Loucy (cell line): Measurements from ENCODE around the gene ZFAND3.

Experiments used
- H2AFZ ChIP-seq: fragments of 200-600 bp; sonication (generic); 2 replicates; pipeline ENCODE4 v1.6.0; 2016; ENCODE audit warnings: antibody characterized with exemption, mild to moderate bottlenecking, low read length, moderate library complexity
- H3F3A ChIP-seq: fragments of 200-600 bp; 2 replicates; pipeline ENCODE4 v1.6.0; 2016; ENCODE audit warnings: antibody characterized with exemption, low read depth, mild to moderate bottlenecking
- H3K27me3 ChIP-seq: fragments of 200-600 bp; sonication (generic); 2 replicates; pipeline ENCODE4 v1.6.1; 2014; ENCODE audit warnings: low read length, mild to moderate bottlenecking; ENCODE audit not compliant: insufficient read depth, poor library complexity, severe bottlenecking
- H3K36me3 ChIP-seq: fragments of 200-600 bp; sonication (generic); 2 replicates; pipeline ENCODE4 v1.6.1; 2016; ENCODE audit warnings: low read length; ENCODE audit not compliant: insufficient read depth
- H3K4me1 ChIP-seq: fragments of 200-600 bp; sonication (generic); 2 replicates; pipeline ENCODE4 v1.5.1; 2014; ENCODE audit warnings: low read length, mild to moderate bottlenecking; ENCODE audit not compliant: insufficient read depth, poor library complexity, severe bottlenecking
- H3K4me2 ChIP-seq: fragments of 200-600 bp; sonication (generic); 2 replicates; pipeline ENCODE4 v1.6.0; 2014; ENCODE audit warnings: antibody characterized with exemption, low read length, low read depth, mild to moderate bottlenecking; ENCODE audit not compliant: poor library complexity, severe bottlenecking
- H3K4me3 ChIP-seq: fragments of 200-600 bp; sonication (generic); 2 replicates; pipeline ENCODE4 v1.5.1; 2014; ENCODE audit warnings: low read length, mild to moderate bottlenecking, mixed read lengths; ENCODE audit not compliant: poor library complexity, severe bottlenecking
- H3K79me2 ChIP-seq: fragments of 200-600 bp; sonication (generic); 2 replicates; pipeline ENCODE4 v1.6.1; 2014; ENCODE audit warnings: low read length; ENCODE audit not compliant: insufficient read depth
- H3K9ac ChIP-seq: fragments of 200-600 bp; sonication (generic); 2 replicates; pipeline ENCODE4 v1.6.0; 2014; ENCODE audit warnings: mild to moderate bottlenecking, low read depth, low read length, moderate library complexity; ENCODE audit not compliant: poor library complexity, severe bottlenecking
- H3K9me2 ChIP-seq: fragments of 200-600 bp; sonication (generic); replicated peaks from 2 replicates; pipeline ENCODE4 v1.6.1; 2016; ENCODE audit warnings: low read depth, low read length, mixed read lengths
- H3K9me3 ChIP-seq: fragments of 200-600 bp; sonication (generic); 2 replicates; pipeline ENCODE4 v1.6.1; 2014; ENCODE audit warnings: mild to moderate bottlenecking, antibody characterized with exemption, low read length, low read depth; ENCODE audit not compliant: insufficient read depth
- H4K20me1 ChIP-seq: fragments of 200-600 bp; sonication (generic); 2 replicates; pipeline ENCODE4 v1.6.0; 2014; ENCODE audit warnings: antibody characterized with exemption, low read length, mild to moderate bottlenecking; ENCODE audit not compliant: insufficient read depth, poor library complexity, severe bottlenecking
- EZH2phosphoT487 ChIP-seq: fragments of 200-600 bp; IDR thresholded peaks from 2 replicates; pipeline ENCODE4 v1.6.1; 2018; ENCODE audit warnings: antibody characterized with exemption, mild to moderate bottlenecking, moderate library complexity, borderline replicate concordance
- TF ChIP-seq, protein P1 (sequence below): fragments of 200-600 bp; sonication (generic); conservative IDR thresholded peaks from 2 replicates; pipeline ENCODE4 v1.5.1; 2014; ENCODE audit warnings: mild to moderate bottlenecking, antibody characterized with exemption, low read length

ZFAND3 gene

DNA sequence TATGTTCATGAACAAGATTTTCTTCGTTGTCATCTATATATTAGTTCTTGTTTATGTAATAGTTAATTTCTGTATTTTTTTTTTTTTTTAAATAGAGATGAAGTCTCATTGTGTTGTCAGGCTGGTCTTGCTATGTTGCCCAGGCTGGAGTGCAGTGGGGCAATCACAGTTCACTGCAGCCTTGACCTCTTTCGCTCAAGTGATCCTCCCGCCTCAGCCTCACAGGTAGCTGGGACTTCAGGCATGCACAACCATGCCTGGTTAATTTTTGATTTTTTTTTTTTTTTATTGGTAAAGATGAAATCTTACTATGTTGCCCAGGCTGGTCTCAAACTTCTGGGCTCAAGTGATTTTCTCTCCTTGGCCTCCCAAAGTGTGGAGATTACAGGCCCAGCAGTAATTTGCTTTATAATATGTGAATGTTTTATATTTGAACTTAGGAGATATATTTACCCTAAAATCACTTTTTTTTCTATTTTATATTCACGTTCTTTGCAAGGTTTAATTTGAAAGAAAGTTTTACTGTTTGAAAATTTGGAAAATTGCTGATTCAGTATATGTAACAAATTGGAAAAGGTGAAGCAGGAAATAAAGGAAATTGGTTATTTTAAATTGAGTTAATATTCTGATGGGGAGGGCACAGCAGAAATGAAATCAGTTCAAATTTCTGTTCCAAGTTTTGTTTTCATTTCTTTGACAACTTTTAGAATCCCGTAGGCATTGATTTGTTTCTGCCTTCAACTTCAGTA is 56.2 kb downstream of the ZFAND3 start:
- Histone ChIP-seq H3K36me3 (no peaks in the 10 kb centered on the region), H3K9ac (no peak overlapping the region), H3K4me3 (no peak overlapping the region), H3F3A (no peaks in the 10 kb centered on the region), H3K9me3 (peaks cover 5% of the 10 kb centered on the region), H3K4me1 (peaks cover 16% of the 10 kb centered on the region), H3K9me2 (no peaks in the 10 kb centered on the region), H3K4me2 (no peak overlapping the region), H3K79me2 (peaks cover 97% of the 10 kb centered on the region), H3K27me3 (no peaks in the 10 kb centered on the region), H2AFZ (no peak overlapping the region), H4K20me1 (peaks cover 55% of the 10 kb centered on the region)
- TF ChIP-seq, protein P1, sequence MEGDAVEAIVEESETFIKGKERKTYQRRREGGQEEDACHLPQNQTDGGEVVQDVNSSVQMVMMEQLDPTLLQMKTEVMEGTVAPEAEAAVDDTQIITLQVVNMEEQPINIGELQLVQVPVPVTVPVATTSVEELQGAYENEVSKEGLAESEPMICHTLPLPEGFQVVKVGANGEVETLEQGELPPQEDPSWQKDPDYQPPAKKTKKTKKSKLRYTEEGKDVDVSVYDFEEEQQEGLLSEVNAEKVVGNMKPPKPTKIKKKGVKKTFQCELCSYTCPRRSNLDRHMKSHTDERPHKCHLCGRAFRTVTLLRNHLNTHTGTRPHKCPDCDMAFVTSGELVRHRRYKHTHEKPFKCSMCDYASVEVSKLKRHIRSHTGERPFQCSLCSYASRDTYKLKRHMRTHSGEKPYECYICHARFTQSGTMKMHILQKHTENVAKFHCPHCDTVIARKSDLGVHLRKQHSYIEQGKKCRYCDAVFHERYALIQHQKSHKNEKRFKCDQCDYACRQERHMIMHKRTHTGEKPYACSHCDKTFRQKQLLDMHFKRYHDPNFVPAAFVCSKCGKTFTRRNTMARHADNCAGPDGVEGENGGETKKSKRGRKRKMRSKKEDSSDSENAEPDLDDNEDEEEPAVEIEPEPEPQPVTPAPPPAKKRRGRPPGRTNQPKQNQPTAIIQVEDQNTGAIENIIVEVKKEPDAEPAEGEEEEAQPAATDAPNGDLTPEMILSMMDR, result no peak
- TF ChIP-seq EZH2phosphoT487, result no peak

DNA sequence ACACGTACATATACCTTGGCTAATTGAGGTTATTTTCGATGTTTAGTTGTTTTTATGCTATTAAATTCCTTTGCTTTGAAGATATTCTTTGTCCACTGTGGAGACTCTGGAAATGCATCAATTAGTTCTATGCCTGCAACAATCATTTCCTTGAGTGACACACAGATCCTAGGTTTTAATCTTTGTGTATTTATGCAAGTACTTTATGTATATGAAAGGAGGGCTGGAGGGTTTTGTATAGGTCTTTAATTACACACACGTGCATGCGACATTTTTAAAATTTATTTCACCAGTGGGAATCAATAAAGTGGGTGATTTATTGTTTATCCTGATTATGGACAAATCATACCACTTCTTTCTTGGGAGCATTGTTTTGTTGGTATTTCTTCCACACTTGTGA is 57.3 kb downstream of the ZFAND3 start:
- H4K20me1 ChIP-seq, result peaks cover 62% of the 10 kb centered on the region
- H3K4me1 ChIP-seq, result peaks cover 21% of the 10 kb centered on the region
- no peaks in the 10 kb centered on the region for H3K27me3 ChIP-seq
- H3K9ac ChIP-seq, result no peak overlapping the region
- TF ChIP-seq, protein P1, result no peak
- no peak for TF ChIP-seq EZH2phosphoT487
- H3K4me2 ChIP-seq, result no peak overlapping the region
- H3K36me3 ChIP-seq, result no peaks in the 10 kb centered on the region
- no peak overlapping the region for H3K4me3 ChIP-seq
- peaks cover 3% of the 10 kb centered on the region for H3K9me3 ChIP-seq
- H3K79me2 ChIP-seq, result peaks cover 96% of the 10 kb centered on the region
- H3F3A ChIP-seq, result no peaks in the 10 kb centered on the region
- no peaks in the 10 kb centered on the region for H3K9me2 ChIP-seq
- H2AFZ ChIP-seq, result no peak overlapping the region

DNA sequence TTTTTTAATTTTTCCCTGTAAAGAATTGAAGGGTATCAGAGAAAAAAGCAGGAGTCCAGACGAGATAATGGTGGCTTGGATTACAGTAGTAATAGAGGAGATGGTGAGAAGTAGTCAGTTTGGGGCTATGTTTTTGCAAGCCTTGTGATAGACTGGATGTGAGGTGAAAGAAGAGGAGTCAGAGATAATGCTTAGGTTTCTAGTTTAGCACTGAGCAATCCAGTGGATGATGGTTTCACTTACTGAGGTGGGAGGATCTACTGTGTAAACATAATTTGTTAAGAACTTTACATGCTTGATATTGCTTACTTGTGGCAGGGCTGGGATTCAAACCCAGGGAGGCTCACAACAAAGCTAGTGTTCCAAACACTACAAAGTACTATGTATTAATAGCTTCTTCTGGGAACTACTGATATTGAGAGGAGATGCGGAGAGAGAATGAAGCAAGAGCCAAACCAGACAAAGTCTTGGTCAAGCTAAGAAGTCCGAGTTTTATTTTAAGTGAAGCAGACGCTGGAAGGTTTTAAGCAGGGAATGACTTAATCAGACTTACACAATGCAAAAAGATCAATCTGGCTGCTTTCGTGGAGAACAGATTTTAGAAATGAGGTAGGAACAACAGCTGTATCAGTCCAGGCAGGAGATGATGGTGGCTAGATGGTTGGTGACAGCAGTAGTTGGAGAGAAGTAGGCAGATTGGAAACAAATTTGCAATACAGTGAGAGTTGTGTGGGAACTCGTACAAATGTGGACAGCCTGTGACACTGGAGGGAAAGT is 58.0 kb downstream of the ZFAND3 start:
- no peak overlapping the region for H2AFZ ChIP-seq
- H3K9ac ChIP-seq, result no peak overlapping the region
- no peaks in the 10 kb centered on the region for H3K9me3 ChIP-seq
- peaks cover 96% of the 10 kb centered on the region for H3K79me2 ChIP-seq
- peaks cover 68% of the 10 kb centered on the region for H4K20me1 ChIP-seq
- H3K4me2 ChIP-seq, result no peak overlapping the region
- H3K27me3 ChIP-seq, result no peaks in the 10 kb centered on the region
- H3K36me3 ChIP-seq, result no peaks in the 10 kb centered on the region
- no peaks in the 10 kb centered on the region for H3F3A ChIP-seq
- H3K9me2 ChIP-seq, result no peaks in the 10 kb centered on the region
- H3K4me3 ChIP-seq, result no peak overlapping the region
- H3K4me1 ChIP-seq, result peaks cover 21% of the 10 kb centered on the region
- no peak for TF ChIP-seq EZH2phosphoT487
- TF ChIP-seq, protein P1, result no peak
